Measurements from ENCODE around the gene PALM2AKAP2.

DNA sequence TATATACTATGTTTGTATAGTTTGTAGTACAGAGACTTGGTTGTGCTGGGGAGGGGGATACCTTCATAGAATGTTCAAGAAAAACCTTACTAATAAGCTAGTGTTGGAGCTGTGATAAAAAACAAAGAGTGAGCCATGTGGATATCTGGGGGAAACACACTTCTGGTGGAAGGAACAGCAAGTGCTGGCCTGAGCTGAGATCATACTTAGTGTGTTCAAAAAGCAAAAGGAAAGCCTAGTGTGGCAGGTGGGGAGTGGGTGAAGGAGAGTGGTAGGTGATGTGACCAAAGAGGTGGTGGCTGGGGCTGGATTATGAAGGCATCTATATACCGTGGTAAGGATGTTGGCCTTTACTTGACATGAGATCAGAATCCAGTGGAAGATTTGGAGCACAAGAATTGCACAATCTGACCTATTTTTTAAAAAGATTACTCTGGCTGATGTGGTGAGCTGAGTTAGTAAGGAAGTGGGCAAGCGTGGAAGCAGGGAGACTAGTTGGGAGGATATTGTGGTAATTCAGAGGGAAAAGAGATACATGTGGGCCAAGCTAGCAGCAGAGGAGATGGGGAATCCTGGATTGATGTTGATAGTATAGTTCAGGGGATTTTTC is 26.6 kb downstream of the PALM2AKAP2 start:
- TF ChIP-seq, protein P1, sequence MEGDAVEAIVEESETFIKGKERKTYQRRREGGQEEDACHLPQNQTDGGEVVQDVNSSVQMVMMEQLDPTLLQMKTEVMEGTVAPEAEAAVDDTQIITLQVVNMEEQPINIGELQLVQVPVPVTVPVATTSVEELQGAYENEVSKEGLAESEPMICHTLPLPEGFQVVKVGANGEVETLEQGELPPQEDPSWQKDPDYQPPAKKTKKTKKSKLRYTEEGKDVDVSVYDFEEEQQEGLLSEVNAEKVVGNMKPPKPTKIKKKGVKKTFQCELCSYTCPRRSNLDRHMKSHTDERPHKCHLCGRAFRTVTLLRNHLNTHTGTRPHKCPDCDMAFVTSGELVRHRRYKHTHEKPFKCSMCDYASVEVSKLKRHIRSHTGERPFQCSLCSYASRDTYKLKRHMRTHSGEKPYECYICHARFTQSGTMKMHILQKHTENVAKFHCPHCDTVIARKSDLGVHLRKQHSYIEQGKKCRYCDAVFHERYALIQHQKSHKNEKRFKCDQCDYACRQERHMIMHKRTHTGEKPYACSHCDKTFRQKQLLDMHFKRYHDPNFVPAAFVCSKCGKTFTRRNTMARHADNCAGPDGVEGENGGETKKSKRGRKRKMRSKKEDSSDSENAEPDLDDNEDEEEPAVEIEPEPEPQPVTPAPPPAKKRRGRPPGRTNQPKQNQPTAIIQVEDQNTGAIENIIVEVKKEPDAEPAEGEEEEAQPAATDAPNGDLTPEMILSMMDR (IDR thresholded peaks at IDR 0.05), result no peak
- no peak for TF ChIP-seq POLR2A (IDR thresholded peaks at IDR 0.05)
